HEK293 (cell line): ENCODE measurements around the gene DNAH5.

Experiments
- CTCF ChIA-PET: fragments of 350-600 bp; formaldehyde crosslinking; extraction: SDS; loops from one replicate; lab custom pipeline; 2021; ENCODE audit warnings: antibody characterized with exemption; lab: Yijun Ruan, JAX
- POLR2A ChIA-PET: fragments of 300-600 bp; formaldehyde crosslinking; extraction: SDS; loops from one replicate; lab custom pipeline; 2020; ENCODE audit warnings: antibody characterized with exemption, inconsistent platforms; lab: Yijun Ruan, JAX
- H3K27ac ChIP-seq: fragments of 200-500 bp; sonication (Bioruptor generic); 2 replicates; pipeline ENCODE4 v1.5.1; 2014; ENCODE audit warnings: low read depth, low read length, control low read depth, inconsistent platforms; ENCODE audit errors: extremely low read depth
- H3K36me3 ChIP-seq, 2 experiments: fragments of 200-500 bp in 1 of 2; sonication (Bioruptor generic) in 1 of 2; 1 replicate in 1 of 2; 2 replicates in 1 of 2; pipeline ENCODE4 v1.5.1; 2014 to 2017; ENCODE audit warnings: inconsistent platforms in 2 of 2, low read length in 2 of 2; ENCODE audit not compliant: control insufficient read depth in 2 of 2, insufficient read depth in 1 of 2
- H3K4me1 ChIP-seq: fragments of 200-500 bp; sonication (Bioruptor generic); 2 replicates; pipeline ENCODE4 v1.5.1; 2014; ENCODE audit warnings: mild to moderate bottlenecking, low read length, inconsistent platforms; ENCODE audit not compliant: control insufficient read depth, insufficient read depth
- H3K4me3 ChIP-seq: 2 replicates; pipeline ENCODE4 v1.5.1; 2011; ENCODE audit warnings: low read depth, mild to moderate bottlenecking, control low read depth, low read length, moderate library complexity
- H3K9me3 ChIP-seq: fragments of 200-500 bp; sonication (Bioruptor generic); 2 replicates; pipeline ENCODE4 v1.5.1; 2014; ENCODE audit warnings: low read depth, low read length, inconsistent platforms; ENCODE audit not compliant: control insufficient read depth, insufficient read depth
- EGR2 ChIP-seq: fragments of 450-650 bp; formaldehyde crosslinking; IDR thresholded peaks from 2 replicates; pipeline ENCODE4 v1.5.1; 2016; ENCODE audit warnings: low read depth, missing biosample characterization, missing genetic modification characterization
- FEZF1 ChIP-seq: fragments of 450-650 bp; formaldehyde crosslinking; IDR thresholded peaks from 2 replicates; pipeline ENCODE4 v1.5.1; 2016; ENCODE audit warnings: missing biosample characterization, missing genetic modification characterization
- KLF1 ChIP-seq: fragments of 450-650 bp; formaldehyde crosslinking; IDR thresholded peaks from 2 replicates; pipeline ENCODE4 v1.5.1; 2016; ENCODE audit warnings: missing biosample characterization, missing genetic modification characterization
- SALL2 ChIP-seq: fragments of 450-650 bp; formaldehyde crosslinking; IDR thresholded peaks from 2 replicates; pipeline ENCODE4 v1.5.0; 2017; ENCODE audit warnings: missing biosample characterization, mild to moderate bottlenecking, missing genetic modification characterization, borderline replicate concordance
- SP3 ChIP-seq: fragments of 450-650 bp; formaldehyde crosslinking; IDR thresholded peaks from 2 replicates; pipeline ENCODE4 v1.5.1; 2016; ENCODE audit warnings: missing biosample characterization, missing genetic modification characterization
- ZBTB8A ChIP-seq: fragments of 450-650 bp; formaldehyde crosslinking; IDR thresholded peaks from 2 replicates; pipeline ENCODE4 v1.5.1; 2016; ENCODE audit warnings: missing biosample characterization, missing genetic modification characterization
- ZFHX2 ChIP-seq: fragments of 450-650 bp; formaldehyde crosslinking; conservative IDR thresholded peaks from 2 replicates; pipeline ENCODE4 v1.5.1; 2016; ENCODE audit warnings: missing biosample characterization, missing genetic modification characterization
- ZFP69B ChIP-seq: fragments of 450-650 bp; formaldehyde crosslinking; IDR thresholded peaks from 2 replicates; pipeline ENCODE4 v1.5.1; 2016; ENCODE audit warnings: missing biosample characterization, missing genetic modification characterization
- ZNF114 ChIP-seq: fragments of 450-650 bp; formaldehyde crosslinking; IDR thresholded peaks from 2 replicates; pipeline ENCODE4 v1.5.0; 2017; ENCODE audit warnings: missing biosample characterization, missing genetic modification characterization
- ZNF19 ChIP-seq: fragments of 450-650 bp; formaldehyde crosslinking; IDR thresholded peaks from 2 replicates; pipeline ENCODE4; 2016; ENCODE audit warnings: missing biosample characterization, missing genetic modification characterization, low read depth
- ZNF596 ChIP-seq: fragments of 450-650 bp; IDR thresholded peaks from 2 replicates; pipeline ENCODE4 v1.5.0; 2018; ENCODE audit warnings: missing biosample characterization, mild to moderate bottlenecking, missing genetic modification characterization, moderate library complexity
- ZNF621 ChIP-seq: fragments of 450-650 bp; formaldehyde crosslinking; IDR thresholded peaks from 2 replicates; pipeline ENCODE4 v1.5.1; 2017; ENCODE audit warnings: missing biosample characterization, missing genetic modification characterization
- ZNF664 ChIP-seq: fragments of 450-650 bp; formaldehyde crosslinking; IDR thresholded peaks from 2 replicates; pipeline ENCODE4 v1.5.1; 2016; ENCODE audit warnings: missing biosample characterization, missing genetic modification characterization
- ZNF791 ChIP-seq: fragments of 450-650 bp; formaldehyde crosslinking; IDR thresholded peaks from 2 replicates; pipeline ENCODE4 v1.5.1; 2016; ENCODE audit warnings: missing biosample characterization, missing genetic modification characterization
- TF ChIP-seq, protein P1 (sequence below): fragments of 450-650 bp; formaldehyde crosslinking; IDR thresholded peaks from 2 replicates; pipeline ENCODE4 v1.5.1; 2016; ENCODE audit warnings: missing biosample characterization, missing genetic modification characterization
- TF ChIP-seq, protein P2 (sequence below): fragments of 450-650 bp; formaldehyde crosslinking; IDR thresholded peaks from 2 replicates; pipeline ENCODE4 v1.5.1; 2016; ENCODE audit warnings: missing biosample characterization, missing genetic modification characterization

The DNAH5 gene, protein sequence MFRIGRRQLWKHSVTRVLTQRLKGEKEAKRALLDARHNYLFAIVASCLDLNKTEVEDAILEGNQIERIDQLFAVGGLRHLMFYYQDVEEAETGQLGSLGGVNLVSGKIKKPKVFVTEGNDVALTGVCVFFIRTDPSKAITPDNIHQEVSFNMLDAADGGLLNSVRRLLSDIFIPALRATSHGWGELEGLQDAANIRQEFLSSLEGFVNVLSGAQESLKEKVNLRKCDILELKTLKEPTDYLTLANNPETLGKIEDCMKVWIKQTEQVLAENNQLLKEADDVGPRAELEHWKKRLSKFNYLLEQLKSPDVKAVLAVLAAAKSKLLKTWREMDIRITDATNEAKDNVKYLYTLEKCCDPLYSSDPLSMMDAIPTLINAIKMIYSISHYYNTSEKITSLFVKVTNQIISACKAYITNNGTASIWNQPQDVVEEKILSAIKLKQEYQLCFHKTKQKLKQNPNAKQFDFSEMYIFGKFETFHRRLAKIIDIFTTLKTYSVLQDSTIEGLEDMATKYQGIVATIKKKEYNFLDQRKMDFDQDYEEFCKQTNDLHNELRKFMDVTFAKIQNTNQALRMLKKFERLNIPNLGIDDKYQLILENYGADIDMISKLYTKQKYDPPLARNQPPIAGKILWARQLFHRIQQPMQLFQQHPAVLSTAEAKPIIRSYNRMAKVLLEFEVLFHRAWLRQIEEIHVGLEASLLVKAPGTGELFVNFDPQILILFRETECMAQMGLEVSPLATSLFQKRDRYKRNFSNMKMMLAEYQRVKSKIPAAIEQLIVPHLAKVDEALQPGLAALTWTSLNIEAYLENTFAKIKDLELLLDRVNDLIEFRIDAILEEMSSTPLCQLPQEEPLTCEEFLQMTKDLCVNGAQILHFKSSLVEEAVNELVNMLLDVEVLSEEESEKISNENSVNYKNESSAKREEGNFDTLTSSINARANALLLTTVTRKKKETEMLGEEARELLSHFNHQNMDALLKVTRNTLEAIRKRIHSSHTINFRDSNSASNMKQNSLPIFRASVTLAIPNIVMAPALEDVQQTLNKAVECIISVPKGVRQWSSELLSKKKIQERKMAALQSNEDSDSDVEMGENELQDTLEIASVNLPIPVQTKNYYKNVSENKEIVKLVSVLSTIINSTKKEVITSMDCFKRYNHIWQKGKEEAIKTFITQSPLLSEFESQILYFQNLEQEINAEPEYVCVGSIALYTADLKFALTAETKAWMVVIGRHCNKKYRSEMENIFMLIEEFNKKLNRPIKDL (N-terminal part only)

DNA sequence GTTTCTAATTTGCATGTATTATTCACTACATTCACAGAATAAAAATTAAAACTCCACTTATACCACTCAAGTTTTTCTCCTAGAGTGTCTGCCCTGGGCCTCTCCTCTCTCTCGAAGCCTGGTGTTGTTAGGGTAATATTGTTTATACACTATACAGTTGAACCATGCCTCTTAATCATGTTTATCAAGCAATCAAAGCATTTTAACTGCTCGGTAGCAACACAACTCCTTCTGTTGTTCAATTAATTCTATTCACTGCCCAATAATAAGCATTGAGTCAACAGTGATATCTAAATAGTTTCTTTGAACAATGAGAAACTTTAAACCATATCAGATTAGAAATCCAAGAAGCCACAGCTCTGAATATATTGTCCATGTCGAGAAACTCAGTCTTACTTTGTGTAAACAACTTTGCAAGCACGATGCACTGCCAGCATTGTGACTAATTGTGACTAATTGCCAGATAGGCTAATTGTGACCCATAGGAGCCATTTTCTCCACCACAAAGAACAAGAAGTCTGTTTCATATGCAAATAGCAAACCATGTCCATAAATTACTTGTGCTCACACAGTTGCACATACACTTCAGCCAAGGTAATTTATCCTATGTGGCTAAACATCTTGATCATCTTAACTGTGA is at the start of gene DNAH5:
Gene DNAH5 (minus strand): TSS at position 129 of the 640 bp plus-strand sequence. CDS start 250 bp downstream, outside the sequence.
- Histone ChIP-seq H3K9me3 (no peaks in the 10 kb centered on the region), H3K27ac (no peak within 1 kb of the TSS), H3K4me1 (no peaks in the 10 kb centered on the region), H3K36me3 (no peaks in the 10 kb centered on the region), H3K4me3 (no peak within 1 kb of the TSS)
- ChIA-PET POLR2A (no interaction called here), CTCF (interaction anchor here (0.7 kb wide), 1 partner anchor 427 kb away, joined by 3 read pairs; no protein-coding TSS in a partner anchor)
- TF ChIP-seq FEZF1 (tag by site-specific recombination) = no peak
- no peak for TF ChIP-seq ZNF791 (tag by site-specific recombination)
- TF ChIP-seq ZNF664 (tag by site-specific recombination) = no peak
- no peak for TF ChIP-seq ZFP69B (tag by site-specific recombination)
- TF ChIP-seq, protein P1, sequence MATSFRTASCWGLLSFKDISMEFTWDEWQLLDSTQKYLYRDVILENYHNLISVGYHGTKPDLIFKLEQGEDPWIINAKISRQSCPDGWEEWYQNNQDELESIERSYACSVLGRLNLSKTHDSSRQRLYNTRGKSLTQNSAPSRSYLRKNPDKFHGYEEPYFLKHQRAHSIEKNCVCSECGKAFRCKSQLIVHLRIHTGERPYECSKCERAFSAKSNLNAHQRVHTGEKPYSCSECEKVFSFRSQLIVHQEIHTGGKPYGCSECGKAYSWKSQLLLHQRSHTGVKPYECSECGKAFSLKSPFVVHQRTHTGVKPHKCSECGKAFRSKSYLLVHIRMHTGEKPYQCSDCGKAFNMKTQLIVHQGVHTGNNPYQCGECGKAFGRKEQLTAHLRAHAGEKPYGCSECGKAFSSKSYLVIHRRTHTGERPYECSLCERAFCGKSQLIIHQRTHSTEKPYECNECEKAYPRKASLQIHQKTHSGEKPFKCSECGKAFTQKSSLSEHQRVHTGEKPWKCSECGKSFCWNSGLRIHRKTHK = no peak
- TF ChIP-seq ZNF114 (tag by site-specific recombination) = no peak
- TF ChIP-seq ZBTB8A (tag by site-specific recombination) = no peak
- TF ChIP-seq KLF1 (tag by site-specific recombination) = no peak
- TF ChIP-seq SP3 (tag by site-specific recombination) = no peak
- TF ChIP-seq SALL2 (tag by site-specific recombination) = no peak
- no peak for TF ChIP-seq ZNF596
- TF ChIP-seq, protein P2, sequence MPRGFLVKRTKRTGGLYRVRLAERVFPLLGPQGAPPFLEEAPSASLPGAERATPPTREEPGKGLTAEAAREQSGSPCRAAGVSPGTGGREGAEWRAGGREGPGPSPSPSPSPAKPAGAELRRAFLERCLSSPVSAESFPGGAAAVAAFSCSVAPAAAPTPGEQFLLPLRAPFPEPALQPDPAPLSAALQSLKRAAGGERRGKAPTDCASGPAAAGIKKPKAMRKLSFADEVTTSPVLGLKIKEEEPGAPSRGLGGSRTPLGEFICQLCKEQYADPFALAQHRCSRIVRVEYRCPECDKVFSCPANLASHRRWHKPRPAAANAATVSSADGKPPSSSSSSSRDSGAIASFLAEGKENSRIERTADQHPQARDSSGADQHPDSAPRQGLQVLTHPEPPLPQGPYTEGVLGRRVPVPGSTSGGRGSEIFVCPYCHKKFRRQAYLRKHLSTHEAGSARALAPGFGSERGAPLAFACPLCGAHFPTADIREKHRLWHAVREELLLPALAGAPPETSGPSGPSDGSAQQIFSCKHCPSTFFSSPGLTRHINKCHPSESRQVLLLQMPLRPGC (tag by site-specific recombination) = no peak
- TF ChIP-seq ZNF19 (tag by site-specific recombination) = no peak

DNA sequence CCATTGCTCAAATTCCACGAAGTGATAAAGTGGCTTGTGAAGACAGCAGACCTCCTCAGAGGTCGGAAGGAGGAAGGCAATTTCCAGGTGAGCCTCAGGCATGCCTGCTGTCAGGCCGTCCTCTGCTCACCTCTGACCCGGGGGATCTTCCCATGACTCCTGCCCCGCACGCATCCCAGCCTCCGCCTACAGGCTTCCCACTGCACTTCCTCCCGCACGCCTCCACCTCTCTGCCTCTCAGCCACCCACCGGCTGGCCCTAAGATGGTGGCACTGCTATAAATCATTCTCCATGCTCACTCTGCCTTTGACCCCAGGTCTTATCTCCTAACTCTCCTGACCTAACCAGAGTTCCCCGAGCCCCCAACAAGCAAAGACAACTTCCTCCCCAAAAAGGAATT is 49.4 kb upstream of the DNAH5 start:
- no peak overlapping the region for H3K27ac ChIP-seq
- peak; percentile 91 for TF ChIP-seq ZFHX2 (tag by site-specific recombination)
- TF ChIP-seq EGR2 = peak; percentile 87
- no peak for TF ChIP-seq ZNF621
- no peak for TF ChIP-seq ZNF791 (tag by site-specific recombination)

More for the DNA sequence above, 49.4 kb upstream of the DNAH5 start:
- H3K4me3 ChIP-seq = no peak overlapping the region
- no peaks in the 10 kb centered on the region for H3K4me1 ChIP-seq
- H3K36me3 ChIP-seq = no peaks in the 10 kb centered on the region
- POLR2A ChIA-PET = no interaction called here
- peaks cover 2% of the 10 kb centered on the region; the same call in 1 of the 2 replicates for H3K9me3 ChIP-seq
- CTCF ChIA-PET = interaction anchor here (1.6 kb wide), 1 partner anchor 13 kb away, joined by 4 read pairs; no protein-coding TSS in a partner anchor
